ENCODE data around the gene TNK2.
"Not testable (repeated sequence)": the region's sequence is repeated elsewhere in the genome, so short reads cannot be mapped to it uniquely, and the experiment has no call there.

The TNK2 gene

GRCh38 chr3:195867631-195868335, 40.6 kb downstream of the TNK2 start:
- no peak for DNase-seq

GRCh38 chr3:195866686-195867511, 41.5 kb downstream of the TNK2 start:
- no peak for DNase-seq

GRCh38 chr3:195865752-195866151, 42.6 kb downstream of the TNK2 start:
- no peak for DNase-seq

GRCh38 chr3:195863121-195864061, 45.0 kb downstream of the TNK2 start:
- peak; percentile 57 for DNase-seq

GRCh38 chr3:195862318-195862717, 46.0 kb downstream of the TNK2 start:
- not testable (repeated sequence) for DNase-seq

- no peak for DNase-seq
Measured at GRCh38 chr3:195860456-195860855, 47.9 kb downstream of the TNK2 start.

GRCh38 chr3:195859846-195860411, 48.4 kb downstream of the TNK2 start:
- no peak for DNase-seq

GRCh38 chr3:195859061-195859845, 49.1 kb downstream of the TNK2 start:
- DNase-seq = peak; percentile 77

GRCh38 chr3:195856410-195857084, 51.8 kb downstream of the TNK2 start:
- no peak for DNase-seq

- no peak for DNase-seq
Measured at GRCh38 chr3:195855471-195856409, 52.6 kb downstream of the TNK2 start.

GRCh38 chr3:195854628-195855294, 53.6 kb downstream of the TNK2 start:
- DNase-seq = no peak

- no peak for DNase-seq
Measured at GRCh38 chr3:195853996-195854395, 54.4 kb downstream of the TNK2 start.

- DNase-seq = no peak
Measured at GRCh38 chr3:195853036-195853435, 55.3 kb downstream of the TNK2 start.

GRCh38 chr3:195850857-195851543, 57.4 kb downstream of the TNK2 start:
- DNase-seq = peak; percentile 93

- DNase-seq = no peak
Measured at GRCh38 chr3:195849322-195850074, 58.9 kb downstream of the TNK2 start.

GRCh38 chr3:195847055-195847950, 61.0 kb downstream of the TNK2 start:
- DNase-seq = no peak

GRCh38 chr3:195845483-195845882, 62.9 kb downstream of the TNK2 start:
- no peak for DNase-seq
